LoVo (cell line): ENCODE data around the gene PPP4R3A.
"Not testable (repeated sequence)": the region's sequence is repeated elsewhere in the genome, so short reads cannot be mapped to it uniquely, and the experiment has no call there.

Experiments
- DNase-seq: peaks from one replicate; pipeline ENCODE4 v3.0.0-alpha.2; 2016; ENCODE audit warnings: low spot score

PPP4R3A gene

DNA sequence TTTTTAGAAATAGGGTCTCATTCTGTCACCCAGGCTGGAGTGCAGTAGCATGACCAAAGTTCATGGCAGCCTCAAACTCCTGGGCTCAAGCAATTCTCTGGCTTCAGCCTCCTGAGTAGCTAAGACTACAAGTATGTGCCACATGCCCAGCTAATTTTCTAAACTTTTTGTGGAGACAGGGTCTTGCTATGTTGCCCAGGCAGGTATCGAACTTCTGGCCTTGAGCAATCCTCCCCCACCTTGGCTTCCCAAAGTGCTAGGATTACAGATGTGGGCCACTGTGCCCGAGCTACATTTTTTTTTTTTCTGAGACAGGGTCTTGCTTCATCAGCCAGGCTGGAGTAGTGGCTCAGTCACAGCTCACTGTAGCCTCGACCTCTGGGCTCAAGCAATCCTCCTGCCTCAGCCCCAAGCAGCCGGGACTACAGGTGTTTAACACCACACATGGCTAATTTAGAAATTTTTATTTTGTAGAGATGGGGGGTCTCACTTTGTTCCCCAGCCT is 7.1 kb downstream of the PPP4R3A start:
- no peak for DNase-seq

DNA sequence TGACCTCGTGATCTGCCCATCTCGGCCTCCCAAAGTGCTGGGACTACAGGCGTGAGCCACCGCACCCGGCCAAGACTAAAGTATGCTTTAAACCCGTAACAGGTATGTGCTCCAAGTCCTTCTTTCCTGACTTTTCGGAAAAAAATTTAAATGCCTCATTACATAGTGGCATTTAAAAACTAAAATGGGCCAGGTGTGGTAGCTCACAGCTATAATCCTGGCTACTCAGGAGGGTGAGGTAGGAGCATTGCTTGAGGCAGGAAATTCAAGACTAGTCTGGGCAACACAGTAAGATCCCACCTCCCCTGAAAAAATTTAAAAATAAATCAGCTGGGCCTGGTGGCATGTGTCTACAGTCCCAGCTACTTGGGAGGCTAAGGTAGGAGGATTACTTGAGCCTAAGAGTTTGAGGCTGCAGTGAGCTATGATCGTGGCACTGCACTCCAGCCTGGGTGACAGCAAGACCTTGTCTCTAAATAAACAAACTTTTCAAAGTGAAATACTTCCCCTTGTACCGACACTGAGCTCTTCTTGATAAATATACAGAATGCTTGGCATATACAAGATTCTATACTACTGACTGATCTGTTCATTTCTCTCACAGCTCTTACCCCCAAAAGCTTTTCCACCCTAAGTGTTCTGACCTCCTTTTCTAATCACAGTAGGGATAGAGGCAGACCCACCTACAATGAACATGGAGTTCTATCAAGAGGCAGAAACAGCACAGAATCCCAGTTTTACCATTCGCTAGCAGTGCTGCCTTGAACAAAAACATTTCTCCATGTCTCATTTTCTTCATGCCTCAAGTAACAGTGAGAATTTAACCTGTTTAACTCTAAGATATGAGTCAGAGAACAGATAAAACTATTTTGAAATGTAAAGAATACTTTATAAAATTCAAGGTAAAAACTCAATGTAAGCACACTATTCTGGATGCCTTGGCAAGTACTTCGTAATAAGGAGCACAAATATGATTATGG is 7.9 kb downstream of the PPP4R3A start:
- DNase-seq, result no peak

GRCh38 chr14:91501348-91501747 is 8.8 kb downstream of the PPP4R3A start:
- no peak for DNase-seq

DNA sequence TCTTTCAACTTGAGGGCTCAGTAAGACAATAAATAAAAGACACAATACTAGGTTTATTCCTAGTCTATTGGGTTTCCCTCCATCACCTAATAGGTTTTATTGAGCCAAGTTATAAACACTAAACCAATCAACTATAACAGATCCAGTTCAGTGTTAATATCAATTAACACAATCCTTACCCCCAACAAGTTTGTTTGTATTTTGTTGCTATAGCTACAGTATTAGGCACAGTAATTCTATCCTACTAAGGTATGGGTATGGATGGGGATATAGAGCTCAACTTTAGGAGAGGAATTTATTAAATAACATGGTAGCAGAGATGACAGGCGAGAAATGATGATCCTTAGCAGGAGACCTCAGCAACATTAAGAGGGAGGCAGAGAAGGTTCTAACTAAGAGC is 13.3 kb downstream of the PPP4R3A start:
- DNase-seq, result no peak

- not testable (repeated sequence) for DNase-seq
Measured at GRCh38 chr14:91494392-91495065, 15.6 kb downstream of the PPP4R3A start.

DNA sequence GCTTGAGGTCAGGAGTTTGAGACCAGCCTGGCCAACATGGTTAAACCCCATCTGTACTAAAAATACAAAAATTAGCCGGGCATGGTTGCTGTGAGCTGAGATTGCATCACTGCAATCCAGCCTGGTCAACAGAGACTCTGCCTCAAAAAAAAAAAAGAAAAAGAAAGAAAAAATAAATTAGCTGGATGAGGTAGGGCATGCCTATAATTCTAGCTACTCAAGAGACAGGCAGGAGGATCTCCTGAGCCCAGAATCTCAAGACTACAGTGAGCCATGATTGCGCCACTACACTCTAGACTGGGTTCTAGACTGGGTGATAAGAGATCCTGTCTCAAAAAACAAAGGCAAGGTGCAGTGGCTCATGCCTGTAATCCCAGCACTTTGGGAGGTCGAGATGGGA is 16.9 kb downstream of the PPP4R3A start:
- DNase-seq, result no peak

DNA sequence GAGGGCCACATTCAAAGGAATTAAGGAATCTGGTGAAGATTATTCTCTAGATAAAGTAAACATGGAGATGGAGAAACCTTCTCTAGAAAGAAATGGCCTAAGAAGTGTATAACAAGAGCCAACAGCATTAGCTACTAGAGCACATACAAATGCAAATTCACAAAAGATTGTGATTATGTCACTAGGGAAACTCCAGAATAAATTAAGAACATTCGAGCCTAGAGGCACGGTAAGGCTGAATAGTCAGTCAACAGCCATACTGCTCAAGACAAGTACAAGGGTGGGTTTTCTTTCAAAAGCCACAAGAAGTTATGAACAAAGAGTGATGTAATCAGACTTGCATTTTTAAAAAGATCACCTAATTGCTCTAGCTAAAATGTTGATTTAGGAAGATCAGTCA is 25.4 kb downstream of the PPP4R3A start:
- no peak for DNase-seq

DNA sequence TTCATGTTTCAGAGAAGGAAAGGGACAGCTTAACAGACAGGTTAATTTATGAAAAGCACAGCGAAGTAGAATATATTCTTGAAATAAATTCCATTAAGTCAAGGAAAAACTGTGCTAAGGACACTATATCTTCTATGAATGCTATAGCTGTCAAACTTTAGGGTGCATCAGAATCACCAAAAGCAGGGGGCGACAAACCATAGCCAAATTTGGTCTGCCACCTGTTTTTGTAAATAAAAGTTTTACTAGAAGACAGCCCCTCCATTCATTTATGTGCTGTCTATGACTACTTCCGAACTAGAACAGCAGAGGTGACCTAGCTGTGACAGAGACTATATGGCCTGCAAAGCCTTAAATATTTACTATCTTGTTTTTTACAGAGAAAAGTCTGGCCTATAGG is 25.9 kb downstream of the PPP4R3A start:
- no peak for DNase-seq

DNA sequence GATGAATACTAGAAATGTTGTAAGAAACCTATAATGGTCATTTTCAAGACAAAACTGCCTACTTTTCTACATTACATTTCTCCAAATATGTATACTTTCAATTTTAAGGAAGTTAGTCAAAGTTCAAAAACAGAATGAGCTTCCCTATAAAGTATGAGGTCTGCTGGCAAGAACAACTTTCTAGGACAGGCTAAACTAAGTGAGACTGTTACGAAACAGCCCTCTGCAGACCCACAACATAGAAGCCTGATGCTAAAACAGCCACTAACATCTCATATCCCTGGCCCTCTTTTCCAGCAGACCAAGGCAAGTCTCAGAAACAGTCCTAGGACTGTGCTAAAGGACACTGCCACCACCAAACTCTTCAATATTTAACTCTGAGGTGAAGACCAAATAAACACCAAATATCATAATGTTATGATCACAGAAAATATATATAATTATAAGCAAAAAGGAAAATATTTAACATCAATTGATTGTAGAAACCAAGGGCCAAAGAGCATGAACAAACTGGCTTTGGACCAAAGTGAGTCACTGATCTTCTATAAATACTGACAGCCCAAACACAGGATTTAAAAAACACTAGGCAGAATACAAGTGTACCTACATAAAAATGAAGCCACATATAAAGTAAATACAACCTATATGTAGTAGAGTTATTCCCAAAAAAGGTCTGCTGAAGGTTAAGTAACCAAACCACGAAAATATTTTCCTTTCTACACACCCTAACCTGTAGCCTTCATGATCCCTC is 27.7 kb downstream of the PPP4R3A start:
- no peak for DNase-seq

DNA sequence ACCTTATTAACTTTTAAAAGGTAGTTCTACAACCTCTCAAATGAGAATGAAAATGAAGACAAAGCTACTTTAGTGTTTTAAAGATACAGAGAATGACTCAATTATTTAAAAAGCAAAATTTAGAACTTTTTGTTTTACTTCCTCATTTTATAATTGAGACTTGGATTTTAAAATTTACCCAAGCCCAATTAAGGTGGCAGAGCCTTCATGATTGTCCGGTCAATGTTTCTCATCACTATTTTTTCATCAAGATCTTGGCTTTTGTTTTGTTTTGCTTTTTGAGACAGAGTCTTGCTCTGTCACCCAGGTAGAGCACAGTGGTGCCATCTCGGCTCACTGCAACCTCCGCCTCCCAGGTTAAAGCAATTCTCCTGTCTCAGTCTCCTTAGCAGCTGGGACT is 32.7 kb downstream of the PPP4R3A start:
- DNase-seq, result no peak

- no peak for DNase-seq
Measured at GRCh38 chr14:91473046-91473445, 37.1 kb downstream of the PPP4R3A start.

GRCh38 chr14:91470216-91470615 is 39.9 kb downstream of the PPP4R3A start:
- DNase-seq, result no peak

DNA sequence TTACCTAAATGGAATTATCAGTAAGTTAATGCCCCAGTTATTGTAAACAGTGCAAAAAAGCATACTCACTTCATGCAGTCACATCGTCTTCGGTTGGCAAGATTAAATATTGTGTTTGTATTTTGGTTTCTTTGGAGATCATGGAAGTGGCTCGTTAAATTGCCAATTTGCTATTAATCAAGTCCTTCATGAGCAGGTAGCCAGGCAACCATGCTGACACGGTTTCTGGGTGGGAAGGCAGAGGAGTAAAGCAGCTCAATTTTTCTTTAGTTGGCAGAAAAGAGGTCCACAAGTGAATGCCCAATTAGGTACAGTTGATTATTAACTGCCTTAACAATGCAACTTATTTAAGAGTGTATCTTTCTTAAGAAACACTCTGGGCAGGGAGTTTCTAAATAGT is 43.9 kb downstream of the PPP4R3A start:
- DNase-seq, result no peak

DNA sequence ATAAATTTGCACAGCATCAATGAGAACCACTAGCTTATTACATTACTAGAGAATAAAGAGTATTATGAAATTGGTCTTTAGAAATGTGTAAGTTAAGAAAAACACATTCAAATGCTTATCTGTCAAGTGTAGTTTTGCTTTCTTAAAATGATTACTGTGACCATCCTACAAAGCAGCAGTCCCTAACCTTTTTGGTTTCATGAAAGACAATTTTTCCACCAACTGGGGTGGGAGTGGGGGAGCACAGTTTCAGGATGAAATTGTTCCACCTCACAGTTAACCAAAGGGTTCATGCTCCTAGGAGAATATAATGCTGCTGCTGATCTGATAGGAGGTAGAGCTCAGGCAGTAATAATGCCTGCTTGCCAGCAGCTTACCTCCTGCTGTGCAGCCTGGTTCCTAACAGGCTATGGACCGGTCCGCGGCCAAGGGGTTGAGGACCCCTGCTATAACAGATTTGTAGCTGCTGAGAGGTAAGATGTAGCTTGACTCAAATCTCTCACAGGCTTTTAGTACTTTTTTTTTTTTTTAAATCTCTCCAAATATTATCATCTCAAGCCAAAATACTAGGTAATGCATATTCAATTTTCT is 45.4 kb downstream of the PPP4R3A start:
- DNase-seq, result no peak

GRCh38 chr14:91458612-91459011 is 51.5 kb downstream of the PPP4R3A start:
- DNase-seq, result no peak

DNA sequence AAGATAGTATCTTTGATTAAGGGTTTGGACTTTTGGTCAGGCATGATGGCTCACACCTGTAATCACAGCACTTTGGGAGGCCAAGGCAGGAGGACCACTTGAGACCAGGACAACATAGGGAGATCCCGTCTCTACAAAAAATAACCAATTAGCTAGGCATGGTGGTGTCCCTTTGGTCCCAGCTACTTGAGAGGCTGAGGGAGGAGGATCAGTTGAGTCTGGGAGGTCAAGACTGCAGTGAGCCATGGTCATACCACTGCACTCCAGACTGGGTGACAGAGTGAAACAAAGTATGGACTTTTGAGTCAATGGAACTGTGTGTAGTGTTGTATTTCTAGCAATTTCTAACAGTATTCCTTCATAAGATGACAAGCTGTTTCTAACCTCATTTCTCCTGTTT is 53.8 kb downstream of the PPP4R3A start:
- DNase-seq, result no peak

DNA sequence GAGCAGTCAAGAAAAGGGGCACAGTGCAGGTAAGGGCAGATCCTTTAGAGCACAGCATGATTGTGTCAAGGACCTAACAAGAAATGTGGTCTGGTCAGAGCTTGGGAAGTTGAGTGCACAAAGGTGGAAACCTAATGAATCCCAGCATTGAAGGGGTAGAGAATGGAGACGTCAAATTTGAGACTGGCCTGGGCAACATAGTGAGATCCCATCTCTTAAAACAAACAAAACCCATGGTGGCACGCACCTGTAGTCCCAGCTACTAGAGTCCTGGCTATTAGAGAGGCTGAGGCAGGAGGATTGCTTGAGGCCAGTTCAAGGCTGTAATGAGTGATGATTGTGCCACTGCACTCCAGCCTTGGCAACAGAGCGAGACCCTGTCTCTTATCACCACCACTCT is 55.5 kb downstream of the PPP4R3A start:
- no peak for DNase-seq

- no peak for DNase-seq
Measured at GRCh38 chr14:91454155-91454554, 56.0 kb downstream of the PPP4R3A start.

GRCh38 chr14:91453744-91454143 is 56.4 kb downstream of the PPP4R3A start:
- DNase-seq, result no peak

GRCh38 chr14:91444335-91445020 is 65.6 kb downstream of the PPP4R3A start:
- DNase-seq, result no peak

GRCh38 chr14:91439345-91439744 is 70.8 kb downstream of the PPP4R3A start:
- no peak for DNase-seq
